GM18870 (cell line): ENCODE results near the gene ZFP36L1.

Source experiments
- ATAC-seq: cut with Tn5 transposase; IDR thresholded peaks from one replicate; pipeline ENCODE4 v1.9.1; 2021; ENCODE audit warnings: moderate library complexity; ENCODE audit not compliant: unreplicated experiment

ZFP36L1 gene

DNA sequence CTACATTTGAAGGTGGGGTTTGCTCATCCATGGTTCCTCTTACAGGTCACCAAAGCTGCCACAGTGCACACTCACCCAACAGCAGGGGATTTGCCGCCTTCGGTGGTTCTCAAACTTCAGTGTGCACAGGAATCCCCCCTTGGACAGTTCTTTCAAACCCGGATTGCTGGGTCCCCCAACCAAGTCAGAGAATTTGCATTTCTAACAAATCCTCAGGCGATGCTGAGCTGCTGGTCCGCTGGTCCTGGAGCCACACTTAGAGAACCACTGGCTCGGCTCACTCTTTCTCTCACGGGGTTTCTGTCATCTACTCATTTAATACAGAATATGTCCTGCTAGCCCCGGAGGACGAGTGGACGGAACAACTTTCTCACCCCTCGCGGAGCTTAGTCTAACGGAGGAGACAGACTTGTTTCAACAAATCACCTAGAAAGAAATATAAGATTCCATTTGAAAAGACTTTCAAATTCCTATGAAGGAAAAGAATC, 24.1 kb upstream of the ZFP36L1 start:
- no peak for ATAC-seq

DNA sequence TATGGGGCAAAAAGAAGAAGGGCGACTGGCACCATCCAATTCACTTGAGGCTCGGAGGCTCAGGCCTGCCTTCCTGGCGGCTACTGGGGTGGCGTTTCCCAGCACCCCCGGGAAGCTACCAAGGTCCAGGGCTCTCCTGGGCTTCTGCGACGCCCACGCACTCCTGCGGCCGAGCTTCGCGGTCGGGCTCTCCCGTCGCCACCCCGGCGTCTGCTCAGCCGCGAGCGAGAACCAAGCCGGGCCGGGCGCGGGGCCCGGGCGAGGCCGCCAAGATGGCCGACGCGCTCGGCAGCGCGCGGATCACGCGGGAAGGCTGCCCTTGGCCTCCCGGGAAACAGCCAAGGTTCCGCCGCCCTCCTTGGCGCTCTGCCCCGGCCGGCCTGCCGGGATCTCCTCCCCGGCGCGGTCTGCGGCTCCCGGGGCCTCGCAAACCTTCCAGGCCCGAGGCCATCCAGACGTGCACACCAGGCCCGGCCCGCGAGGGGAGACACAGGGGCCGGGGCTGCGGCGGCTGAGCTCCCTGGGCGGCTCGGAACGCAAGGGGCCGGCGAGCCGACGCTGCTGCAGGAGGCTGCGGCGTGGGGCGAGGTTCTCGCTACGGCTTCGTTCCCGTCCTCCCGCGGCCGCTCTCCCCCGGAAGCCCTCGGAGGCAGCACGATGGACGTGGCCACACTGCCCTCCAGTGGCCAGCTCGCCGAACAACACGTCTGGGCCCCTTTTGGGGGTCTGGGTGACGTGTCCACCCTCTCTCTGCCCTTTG, 23.5 kb upstream of the ZFP36L1 start:
- ATAC-seq = peak; percentile 35

DNA sequence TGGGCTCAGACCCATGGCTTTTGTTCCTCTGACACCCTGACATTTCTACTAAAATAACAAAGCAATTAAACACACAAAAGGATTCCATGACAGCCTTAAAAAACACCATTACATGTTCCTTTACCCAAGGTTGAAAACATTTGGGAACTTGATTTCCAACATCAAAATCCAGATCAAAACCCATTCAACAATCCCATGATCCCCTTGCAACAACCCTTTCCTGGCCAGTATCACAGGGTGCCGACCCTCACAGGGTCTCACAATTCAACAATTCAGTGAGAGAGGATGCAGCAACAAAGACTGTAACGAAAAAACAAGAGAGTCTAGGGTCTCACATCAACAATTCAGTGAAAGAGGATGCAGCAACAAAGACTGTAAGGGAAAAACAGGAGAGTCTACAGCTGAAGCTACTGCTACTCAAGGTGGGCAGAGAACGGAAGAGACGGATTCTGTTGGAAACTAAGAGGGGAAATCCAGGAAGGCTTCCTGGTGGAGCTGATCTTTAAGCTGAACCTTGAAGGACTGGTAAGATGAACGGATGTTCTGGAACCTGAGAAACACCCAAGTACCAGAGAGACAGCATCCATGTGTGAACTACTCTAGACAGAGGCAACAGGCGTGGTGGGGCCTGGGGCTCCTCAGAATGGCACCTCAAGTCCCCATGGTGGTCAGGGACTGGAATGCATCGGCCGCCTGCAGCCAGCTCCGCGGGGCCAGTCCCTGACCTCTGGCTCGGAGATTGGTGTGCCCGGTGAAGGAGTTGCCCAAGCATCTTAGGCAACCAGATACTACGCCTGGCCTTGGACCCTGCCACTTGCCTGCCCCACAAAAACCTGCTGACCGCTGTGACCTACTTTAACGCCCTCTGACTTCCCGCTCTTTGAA, 22.7 kb upstream of the ZFP36L1 start:
- ATAC-seq = no peak

DNA sequence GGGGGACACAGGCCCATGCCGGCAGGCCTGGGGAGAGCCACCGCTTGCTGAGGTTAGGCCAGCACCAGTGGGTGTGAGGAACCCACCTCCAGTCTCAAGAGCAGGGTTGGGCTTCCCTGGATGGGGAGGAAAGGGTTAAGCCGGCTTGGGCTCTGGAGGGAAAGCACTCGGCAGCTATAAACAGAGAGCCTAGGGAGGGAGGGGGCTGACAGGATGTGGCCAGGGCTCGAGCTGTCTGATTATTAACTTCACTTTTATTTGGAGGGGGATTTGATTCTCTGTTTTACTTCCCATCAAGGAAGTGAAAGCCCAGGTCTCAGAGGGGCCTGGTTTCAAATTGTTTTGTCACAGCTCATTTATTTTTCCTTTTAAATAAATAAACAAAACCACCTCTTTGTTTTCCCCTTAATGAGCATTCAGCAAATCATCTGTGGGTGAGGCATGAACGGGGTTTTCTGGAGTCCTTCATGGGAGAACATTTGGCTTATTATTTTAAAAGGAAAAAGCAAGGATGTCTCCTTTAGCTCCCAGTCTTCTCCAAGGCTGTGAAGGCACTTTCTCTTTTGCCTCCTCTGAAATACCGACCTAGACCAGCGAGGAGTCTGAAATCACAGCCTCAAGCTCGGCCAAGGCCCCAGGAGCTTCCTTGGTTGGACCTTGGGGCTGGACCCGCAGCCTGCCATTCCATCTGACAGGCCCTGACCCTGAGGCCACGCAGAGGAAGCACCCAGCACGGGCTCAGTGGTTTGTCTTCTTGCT, 21.9 kb upstream of the ZFP36L1 start:
- ATAC-seq = peak; percentile 33

DNA sequence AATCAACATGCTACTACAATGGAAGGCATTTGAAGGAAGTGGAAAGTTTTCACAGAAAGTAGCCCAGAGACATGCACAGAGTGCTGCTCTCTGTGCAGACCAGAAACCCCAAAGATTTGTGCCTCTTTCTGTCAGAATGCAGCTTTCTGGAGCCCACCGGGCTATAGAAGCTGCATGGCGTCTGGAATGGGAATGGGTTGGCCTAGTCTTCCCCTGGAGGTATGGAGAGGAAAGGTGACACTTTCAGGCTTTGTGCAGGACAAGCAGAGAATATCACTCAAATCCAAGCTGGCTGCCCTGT, 21.3 kb upstream of the ZFP36L1 start:
- no peak for ATAC-seq

DNA sequence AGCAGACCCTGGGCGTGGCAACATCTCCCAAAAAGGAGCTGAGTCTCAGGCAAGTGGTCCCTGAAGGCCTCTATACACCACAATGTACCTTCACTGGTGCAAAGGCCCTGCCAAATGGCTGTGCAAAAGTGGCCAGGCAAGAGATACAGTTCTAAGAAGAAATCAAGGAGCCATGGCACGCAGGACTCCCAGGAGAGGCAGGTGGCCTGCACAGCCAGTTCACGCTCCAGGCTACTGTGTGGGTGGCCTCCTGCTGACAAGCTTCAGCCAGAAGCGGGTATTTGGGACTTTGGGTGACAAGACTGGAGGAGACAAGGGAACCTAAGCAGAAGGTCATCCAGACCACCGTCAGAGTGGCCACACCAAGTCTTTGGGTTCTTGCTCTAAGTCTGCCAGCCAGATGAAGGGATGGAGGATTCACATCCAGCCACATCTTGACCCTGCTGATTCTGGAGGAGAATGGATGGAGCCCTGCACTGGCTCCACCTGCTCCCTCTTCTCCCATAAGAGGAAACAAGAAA, 20.5 kb upstream of the ZFP36L1 start:
- ATAC-seq = no peak

DNA sequence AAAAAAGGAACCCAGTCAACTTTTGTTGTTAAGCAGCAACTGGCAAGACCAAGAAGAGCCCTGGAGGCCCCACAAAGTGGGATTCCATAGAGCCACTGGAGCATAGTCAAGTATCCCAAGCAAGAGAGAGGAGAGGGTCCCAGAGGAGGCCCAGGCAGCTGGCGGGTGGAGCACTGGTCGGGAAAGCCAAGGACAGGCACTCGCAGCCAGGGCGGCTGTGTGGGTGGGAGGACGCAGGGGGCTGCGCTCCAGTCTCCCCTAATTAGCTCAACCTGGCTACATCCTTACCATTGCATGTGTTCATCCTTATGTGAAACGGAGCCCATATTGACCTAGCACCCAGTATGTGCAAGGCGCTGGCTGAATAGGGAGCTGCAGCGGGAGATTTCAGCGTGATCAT, 18.3 kb upstream of the ZFP36L1 start:
- no peak for ATAC-seq

DNA sequence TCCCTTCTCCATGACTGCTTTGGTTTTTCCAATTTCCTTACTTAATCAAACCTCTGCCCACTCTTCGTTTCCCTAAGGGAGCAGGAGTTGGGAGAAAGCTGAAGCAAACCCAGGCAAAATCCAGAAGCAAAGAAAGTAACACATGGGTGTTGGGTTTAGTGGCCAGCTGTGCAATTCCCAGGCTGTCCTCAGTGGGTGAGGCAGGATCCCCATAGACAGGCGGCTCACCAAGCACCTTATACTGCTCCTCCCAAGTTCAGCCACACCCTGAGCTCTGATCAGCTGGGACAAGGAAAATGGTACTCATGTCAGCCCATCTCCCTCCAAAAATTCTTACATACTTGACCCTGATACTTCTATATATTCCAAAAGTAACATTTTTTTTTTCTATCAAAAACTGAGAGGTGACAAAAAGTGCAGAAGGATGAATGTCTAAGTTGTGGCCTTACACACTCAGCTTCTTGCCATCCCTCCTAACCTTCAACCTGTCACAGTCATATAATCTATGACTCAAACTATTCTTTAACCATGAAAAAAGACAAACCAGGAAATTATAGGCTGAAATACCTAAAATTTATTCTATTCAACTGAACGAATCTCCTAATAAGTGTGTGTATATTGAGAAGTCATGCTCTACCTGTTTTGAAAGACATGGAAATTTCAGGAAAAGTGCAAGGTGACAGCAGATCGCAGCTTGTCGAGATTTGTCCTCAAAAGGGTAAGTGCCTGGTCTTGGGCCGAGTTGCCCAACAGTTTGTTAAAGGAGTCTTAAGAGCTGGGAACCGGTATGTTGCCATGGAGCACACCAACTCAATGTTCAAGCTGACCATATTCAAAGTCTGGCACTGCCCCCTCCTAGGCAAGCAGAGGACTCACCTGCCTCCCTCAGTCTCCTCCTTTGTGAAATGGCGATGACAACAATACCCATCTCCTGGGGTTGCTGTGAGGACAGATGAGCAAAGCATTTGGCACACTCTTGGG, 17.6 kb upstream of the ZFP36L1 start:
- no peak for ATAC-seq

DNA sequence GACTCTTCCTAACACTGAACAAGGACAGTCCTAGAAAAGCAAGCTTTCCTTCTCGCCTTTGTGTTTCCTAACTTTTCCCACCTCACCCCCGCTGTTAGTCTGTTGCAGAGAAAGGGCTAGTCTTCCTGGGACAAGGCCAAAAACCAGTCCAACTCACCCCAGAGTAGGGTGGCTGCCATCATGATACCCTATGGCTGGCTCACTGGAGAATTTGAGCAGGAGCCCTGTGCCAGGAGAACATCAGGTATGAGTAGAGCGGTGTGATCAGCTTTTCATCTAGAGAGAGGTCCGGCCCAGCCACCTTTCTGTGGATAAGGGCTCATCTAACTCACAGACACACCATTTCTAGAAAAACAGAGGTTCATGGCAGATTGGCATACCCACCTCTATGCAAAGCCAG, 16.7 kb upstream of the ZFP36L1 start:
- no peak for ATAC-seq

DNA sequence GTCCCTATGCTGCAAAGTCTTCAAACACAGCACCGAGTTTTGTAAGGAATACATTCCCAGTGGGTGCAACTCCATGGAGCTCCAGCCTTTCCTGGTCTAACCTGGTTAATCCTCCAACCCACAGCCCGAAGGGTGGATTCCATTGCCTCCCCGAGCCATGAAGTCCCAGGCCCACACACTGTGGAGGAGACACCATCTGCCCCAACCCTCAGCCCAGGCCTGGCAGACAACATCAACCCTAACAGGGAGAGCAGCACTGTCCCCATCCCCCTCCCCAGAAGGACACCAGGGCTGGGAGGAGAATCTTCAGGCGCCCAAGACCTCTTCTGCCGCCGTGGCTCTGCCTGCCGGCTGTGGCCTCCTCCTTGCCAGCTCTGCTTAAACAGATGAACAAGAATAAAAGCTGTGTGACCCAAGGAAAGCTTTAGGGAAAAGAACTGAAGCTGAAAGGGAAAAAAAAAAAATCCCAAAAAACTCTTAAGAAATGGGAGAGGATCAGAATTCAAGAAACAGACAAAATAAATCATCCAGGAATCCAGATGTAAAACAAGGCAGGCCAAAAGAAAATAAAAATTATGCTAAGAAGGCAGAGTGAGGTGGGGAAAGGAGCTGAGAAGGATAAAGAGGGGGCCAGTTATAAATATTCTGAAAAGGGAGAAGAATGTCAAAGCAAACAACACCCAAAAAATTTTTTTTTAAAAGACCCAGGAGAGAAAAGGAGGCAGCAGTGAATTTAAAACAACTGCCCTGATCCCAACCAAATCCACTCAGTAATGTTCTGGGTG, 16.0 kb upstream of the ZFP36L1 start:
- ATAC-seq = no peak

DNA sequence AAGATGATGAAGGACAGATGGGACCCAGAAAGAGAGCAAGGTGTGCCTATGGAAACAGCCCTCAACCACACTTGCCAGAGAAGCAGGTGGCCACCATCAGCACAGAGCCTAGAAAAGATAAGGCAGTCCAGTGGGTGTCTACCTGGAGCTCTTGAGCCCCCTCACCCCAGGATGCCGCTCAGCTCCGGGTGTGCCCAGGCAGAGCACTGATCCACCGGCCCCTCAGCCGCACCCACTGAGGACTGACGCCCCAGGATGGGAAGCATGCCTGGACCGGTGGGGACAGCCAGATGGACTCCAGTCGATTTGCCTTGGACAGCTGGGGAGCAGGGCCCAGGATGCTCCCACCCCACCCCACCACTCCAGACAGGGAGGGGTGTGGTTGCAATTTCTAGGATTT, 15.1 kb upstream of the ZFP36L1 start:
- ATAC-seq = no peak

DNA sequence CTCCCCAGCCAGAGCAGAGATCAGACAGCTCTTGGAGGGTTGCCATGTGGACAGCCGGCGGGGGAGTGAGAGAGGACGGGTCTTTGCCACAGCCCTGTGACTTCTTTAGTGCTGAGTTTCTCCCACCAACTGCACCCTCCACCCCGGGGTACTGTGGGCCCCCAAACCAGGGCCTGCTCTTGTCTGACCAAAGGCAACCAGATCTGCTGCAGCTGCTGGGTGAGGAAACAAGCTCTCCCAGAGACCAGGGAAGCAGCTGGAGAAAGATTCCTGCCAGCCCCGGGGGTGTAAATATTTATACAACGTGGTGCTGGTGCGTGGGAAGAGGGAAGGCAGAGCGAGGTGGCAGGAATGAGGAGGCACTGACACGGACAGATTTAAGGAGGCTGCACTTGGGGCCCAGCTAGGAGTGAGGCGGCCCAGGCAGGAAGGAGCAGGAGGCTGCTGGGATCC, 14.3 kb upstream of the ZFP36L1 start:
- ATAC-seq = no peak

DNA sequence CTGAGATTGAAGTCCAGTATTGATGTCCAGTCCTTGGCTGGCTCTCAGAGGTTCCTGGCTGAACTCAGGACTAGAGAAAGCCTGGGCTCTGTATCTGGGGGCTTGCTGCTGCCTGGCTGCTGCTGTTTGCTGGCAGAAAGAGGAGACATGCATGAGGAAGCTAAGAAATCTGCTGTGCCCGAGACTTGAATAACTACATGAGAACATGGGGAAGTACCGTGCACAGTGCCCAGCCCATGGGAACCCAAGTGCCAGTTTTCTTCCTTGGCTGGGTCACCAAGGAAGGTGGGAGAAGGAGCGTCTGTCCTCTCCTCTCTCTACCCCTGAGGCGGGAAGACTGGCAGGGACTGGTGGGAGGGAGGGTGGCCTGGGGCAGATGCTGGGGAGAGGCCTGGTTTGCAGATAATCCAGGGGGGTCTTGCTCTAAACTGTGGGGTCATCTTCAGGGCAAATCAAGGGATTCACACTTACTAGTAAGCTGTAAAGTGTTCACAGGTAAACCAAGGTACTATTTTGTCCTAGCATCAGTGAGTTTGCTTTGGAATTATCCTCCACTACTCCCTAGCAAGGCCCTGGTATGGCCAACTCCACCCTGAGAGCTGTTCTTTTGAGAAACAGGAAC, 13.8 kb upstream of the ZFP36L1 start:
- no peak for ATAC-seq

DNA sequence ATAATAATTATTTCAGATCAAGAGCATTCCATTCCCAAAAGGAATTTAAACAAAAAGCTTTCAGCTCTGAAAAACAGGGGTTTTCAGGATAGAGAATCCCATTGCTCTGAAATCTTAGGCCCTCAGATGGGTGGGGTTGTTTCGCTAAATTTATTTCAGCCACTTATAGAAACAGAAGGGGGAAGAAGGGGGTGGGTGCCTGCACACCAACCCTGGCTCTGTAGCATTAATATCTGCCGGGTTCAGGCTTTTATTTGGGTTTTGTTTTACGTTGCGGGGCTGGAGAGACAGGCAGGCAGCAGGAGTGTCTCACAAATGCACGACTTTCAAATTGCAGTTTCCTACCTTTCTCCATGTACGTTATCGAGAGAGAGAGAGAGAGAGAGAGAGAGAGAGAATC, 12.5 kb upstream of the ZFP36L1 start:
- no peak for ATAC-seq

DNA sequence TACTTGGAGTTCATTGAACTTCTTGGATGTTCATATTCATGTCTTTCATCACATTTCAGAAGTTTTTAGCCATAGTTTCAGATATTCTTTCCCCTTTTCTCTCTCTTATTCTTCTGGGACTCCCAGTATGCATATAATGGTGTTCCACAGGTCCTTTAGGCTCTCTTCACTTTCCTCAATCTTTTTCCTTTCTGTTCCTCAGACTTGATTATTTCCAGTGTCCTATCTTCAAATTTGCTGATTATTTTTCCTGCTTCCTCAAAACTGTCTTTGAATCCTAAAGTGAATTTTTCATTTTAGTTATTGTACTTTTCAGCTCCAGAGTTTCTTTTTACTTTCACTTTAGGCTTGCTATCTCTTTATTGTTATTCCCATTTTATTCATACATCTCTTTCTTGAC, 8.8 kb upstream of the ZFP36L1 start:
- no peak for ATAC-seq

DNA sequence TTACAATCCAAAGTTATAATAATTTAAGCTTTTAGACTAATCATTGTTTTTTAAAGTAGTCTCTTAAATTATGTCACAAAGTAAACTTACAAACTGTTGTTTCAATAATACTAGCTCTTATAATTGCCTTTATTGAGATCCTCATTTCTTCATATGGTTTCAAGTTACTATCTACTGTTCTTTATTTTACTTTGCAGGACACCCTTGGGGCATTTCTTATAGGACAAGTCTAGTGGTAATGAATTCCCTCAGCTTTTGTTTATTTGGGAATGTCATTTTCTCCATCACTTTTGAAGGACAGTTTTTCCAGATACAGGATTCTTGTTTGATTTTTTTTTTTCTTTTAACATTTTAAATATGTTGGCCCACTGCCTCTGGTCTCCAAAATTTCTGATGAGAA, 8.1 kb upstream of the ZFP36L1 start:
- ATAC-seq = no peak

DNA sequence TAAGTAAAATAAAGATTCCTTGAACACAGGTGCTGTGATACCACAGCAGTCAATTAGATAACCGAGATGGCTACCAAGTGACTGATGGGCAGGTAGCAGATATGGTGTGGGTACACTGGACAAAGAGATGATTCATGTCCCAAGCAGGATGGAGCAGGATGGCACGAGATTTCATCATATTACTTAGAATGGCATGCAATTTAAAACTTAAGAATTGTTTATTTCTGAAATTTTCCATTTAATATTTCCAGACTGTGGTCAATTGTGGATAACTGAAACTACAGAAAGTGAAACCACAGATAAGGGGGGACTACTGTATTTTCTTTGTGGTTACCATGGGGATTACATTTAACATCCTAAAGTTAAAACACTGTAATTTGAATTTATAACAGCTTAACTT, 7.5 kb upstream of the ZFP36L1 start:
- ATAC-seq = no peak

DNA sequence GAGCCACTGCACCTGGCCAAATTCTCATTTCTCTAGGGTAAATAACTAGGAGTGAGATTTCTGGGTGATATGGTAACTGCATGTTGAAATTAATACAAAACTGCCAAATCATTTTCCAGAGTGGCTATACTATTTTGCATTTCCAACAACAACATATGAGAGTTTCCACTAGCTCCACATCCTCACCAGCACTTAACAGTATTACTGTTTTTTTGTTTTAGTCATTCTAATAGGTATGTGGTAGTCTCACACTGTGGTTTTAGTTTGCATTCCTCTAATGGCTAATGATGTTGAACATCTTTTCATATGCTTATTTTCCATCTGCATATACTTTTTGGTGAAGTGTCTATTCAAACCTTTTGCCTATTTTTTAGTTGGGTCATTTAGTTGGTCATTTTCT, 5.8 kb upstream of the ZFP36L1 start:
- ATAC-seq = no peak

DNA sequence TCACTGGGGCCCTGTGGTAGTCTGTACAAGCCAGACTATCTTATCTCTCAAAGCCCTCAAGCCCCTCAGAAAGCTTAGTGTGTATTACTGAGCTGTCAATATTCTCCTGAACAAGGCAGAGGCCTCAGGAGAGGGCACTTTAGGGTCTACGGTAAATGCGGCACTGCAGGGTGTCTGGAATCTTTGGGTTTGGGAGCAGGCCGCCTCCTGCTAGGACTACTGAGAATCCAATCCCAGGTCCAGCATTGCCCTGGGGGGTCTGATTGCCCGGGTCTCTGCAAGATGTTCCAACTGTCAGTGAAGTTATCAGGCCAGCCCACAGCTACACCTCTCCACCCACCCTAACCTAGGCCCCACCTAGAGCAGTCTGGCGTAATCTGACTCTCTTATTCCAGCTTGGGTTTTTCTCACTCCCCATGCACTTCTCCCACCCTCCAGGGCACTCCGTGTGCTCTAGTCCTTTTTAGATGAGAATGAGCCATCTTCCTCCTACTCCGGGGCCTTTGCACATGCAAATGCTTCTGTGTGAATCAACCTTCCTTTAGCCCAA, 4.3 kb upstream of the ZFP36L1 start:
- ATAC-seq = no peak
